ENCODE data around the gene AGRN.
"Not testable (repeated sequence)": the region's sequence is repeated elsewhere in the genome, so short reads cannot be mapped to it uniquely, and the experiment has no call there.

Gene AGRN

GRCh38 chr1:1005774-1006304, 14.1 kb upstream of the AGRN start:
- H3K4me3 ChIP-seq (ENCODE audit: low read length): no peak overlapping the region
- H3K4me1 ChIP-seq (ENCODE audit: control insufficient read depth, insufficient read depth, low read length): peaks cover 19% of the 10 kb centered on the region
- H3K27me3 ChIP-seq (ENCODE audit: control insufficient read depth, insufficient read depth, low read length): peaks cover 24% of the 10 kb centered on the region
- H3K4me2 ChIP-seq (ENCODE audit: low read length): no peak overlapping the region
- H3K9me3 ChIP-seq (replicated peaks; ENCODE audit: low read length): no peaks in the 10 kb centered on the region
- H3K36me3 ChIP-seq (ENCODE audit: insufficient read depth, low read length): no peaks in the 10 kb centered on the region
- no peak overlapping the region for H3K9ac ChIP-seq (ENCODE audit: low read depth, low read length)

- peaks cover 19% of the 10 kb centered on the region for H3K27me3 ChIP-seq (ENCODE audit: control insufficient read depth, insufficient read depth, low read length)
- H3K9me3 ChIP-seq (replicated peaks; ENCODE audit: low read length): no peaks in the 10 kb centered on the region
- H3K4me3 ChIP-seq (ENCODE audit: low read length): no peak overlapping the region
- H3K4me1 ChIP-seq (ENCODE audit: control insufficient read depth, insufficient read depth, low read length): peaks cover 15% of the 10 kb centered on the region
- H3K9ac ChIP-seq (ENCODE audit: low read depth, low read length): no peak overlapping the region
- no peaks in the 10 kb centered on the region for H3K36me3 ChIP-seq (ENCODE audit: insufficient read depth, low read length)
- no peak overlapping the region for H3K4me2 ChIP-seq (ENCODE audit: low read length)
Measured at GRCh38 chr1:1006305-1007159, 13.4 kb upstream of the AGRN start.

GRCh38 chr1:1010131-1010530, 9.8 kb upstream of the AGRN start:
- H3K4me1 ChIP-seq (ENCODE audit: control insufficient read depth, insufficient read depth, low read length): peaks cover 14% of the 10 kb centered on the region
- not testable (repeated sequence) for H3K9me3 ChIP-seq (replicated peaks; ENCODE audit: low read length); H3K27me3 ChIP-seq (ENCODE audit: control insufficient read depth, insufficient read depth, low read length)

GRCh38 chr1:1011396-1011949, 8.4 kb upstream of the AGRN start:
- peaks cover 10% of the 10 kb centered on the region for H3K4me1 ChIP-seq (ENCODE audit: control insufficient read depth, insufficient read depth, low read length)
- H3K4me2 ChIP-seq (ENCODE audit: low read length): no peak overlapping the region
- H3K9ac ChIP-seq (ENCODE audit: low read depth, low read length): no peak overlapping the region
- H3K36me3 ChIP-seq (ENCODE audit: insufficient read depth, low read length): no peaks in the 10 kb centered on the region
- no peak overlapping the region for H3K4me3 ChIP-seq (ENCODE audit: low read length)
- H3K9me3 ChIP-seq (replicated peaks; ENCODE audit: low read length): no peaks in the 10 kb centered on the region
- H3K27me3 ChIP-seq (ENCODE audit: control insufficient read depth, insufficient read depth, low read length): no peaks in the 10 kb centered on the region

More at GRCh38 chr1:1010131-1010530, 9.8 kb upstream of the AGRN start:
- not testable (repeated sequence) for H3K4me2 ChIP-seq (ENCODE audit: low read length); H3K9ac ChIP-seq (ENCODE audit: low read depth, low read length); H3K4me3 ChIP-seq (ENCODE audit: low read length); H3K36me3 ChIP-seq (ENCODE audit: insufficient read depth, low read length)

DNA sequence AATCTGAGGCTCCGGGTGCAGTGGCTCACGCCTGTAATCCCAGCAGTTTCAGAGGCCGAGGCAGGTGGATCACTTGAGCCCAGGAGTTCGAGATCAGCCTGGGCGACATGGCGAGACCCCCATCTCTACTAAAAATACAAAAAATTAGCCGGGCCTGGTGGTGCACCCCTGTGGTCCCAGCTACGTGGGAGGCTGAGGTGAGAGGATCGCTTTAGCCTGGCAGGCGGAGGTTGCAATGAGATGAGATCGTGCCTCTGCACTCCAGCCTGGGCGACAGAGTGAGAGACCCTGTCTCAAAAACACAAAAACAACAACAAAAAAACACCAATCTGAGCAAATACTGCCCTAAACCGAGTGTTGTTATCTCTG, 7.2 kb upstream of the AGRN start:
- peak overlapping the region; percentile 84 for H3K9ac ChIP-seq (ENCODE audit: low read depth, low read length)
- not testable (repeated sequence) for H3K9me3 ChIP-seq (replicated peaks; ENCODE audit: low read length)
- peak overlapping the region; percentile 95 for H3K4me3 ChIP-seq (ENCODE audit: low read length)

DNA sequence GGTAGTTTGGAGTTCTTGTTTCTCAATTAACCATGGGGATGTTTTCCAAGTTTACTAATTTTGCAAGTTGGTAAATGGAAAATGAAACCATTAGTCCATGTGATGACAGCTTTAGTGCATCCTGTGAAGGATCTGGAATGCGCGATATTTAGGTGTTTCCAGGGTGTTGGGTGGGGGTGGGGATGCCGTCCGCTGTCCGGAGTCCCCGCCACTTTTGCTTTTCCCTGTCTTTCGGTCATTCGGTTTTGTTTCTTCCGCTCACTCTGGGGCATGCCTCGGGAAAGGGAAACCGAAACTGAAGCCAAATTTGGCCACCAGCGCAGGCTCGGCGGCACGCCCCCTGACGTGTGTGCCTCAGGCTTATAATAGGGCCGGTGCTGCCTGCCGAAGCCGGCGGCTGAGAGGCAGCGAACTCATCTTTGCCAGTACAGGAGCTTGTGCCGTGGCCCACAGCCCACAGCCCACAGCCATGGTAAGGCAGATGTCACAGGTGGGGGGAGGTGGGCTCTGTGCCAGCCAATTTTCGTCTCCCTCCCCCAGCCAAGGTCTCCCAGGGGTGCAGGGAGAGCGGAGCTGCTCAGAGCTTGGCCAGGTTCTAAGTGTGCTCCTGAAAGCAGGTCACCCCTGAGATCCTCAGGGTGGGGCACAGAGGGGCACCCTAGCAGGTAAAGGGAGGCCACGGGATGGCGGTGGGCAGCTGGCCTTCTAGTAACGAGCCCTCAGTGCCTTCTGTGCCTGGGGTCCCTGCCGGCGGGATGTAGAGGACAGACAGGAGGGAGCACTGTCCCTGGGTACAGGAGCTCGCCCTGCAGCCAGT, 6.6 kb upstream of the AGRN start, which contains the start of gene ISG15:
Gene ISG15, plus strand, starts transcription at position 393 of the 817 bp plus-strand sequence. Its CDS starts 77 bp downstream, at position 470.
- peak within 1 kb of the TSS; percentile 89 for H3K4me2 ChIP-seq (ENCODE audit: low read length)
- no peaks in the 10 kb centered on the region for H3K9me3 ChIP-seq (replicated peaks; ENCODE audit: low read length)
- peaks cover 10% of the 10 kb centered on the region for H3K4me1 ChIP-seq (ENCODE audit: control insufficient read depth, insufficient read depth, low read length)
- no peaks in the 10 kb centered on the region for H3K27me3 ChIP-seq (ENCODE audit: control insufficient read depth, insufficient read depth, low read length)
- H3K4me3 ChIP-seq (ENCODE audit: low read length): peak within 1 kb of the TSS; percentile 95
- peak within 1 kb of the TSS; percentile 84 for H3K9ac ChIP-seq (ENCODE audit: low read depth, low read length)
- no peaks in the 10 kb centered on the region for H3K36me3 ChIP-seq (ENCODE audit: insufficient read depth, low read length)

More for the DNA sequence above, 7.2 kb upstream of the AGRN start:
- peak overlapping the region; percentile 89 for H3K4me2 ChIP-seq (ENCODE audit: low read length)
- H3K27me3 ChIP-seq (ENCODE audit: control insufficient read depth, insufficient read depth, low read length); H3K4me1 ChIP-seq (ENCODE audit: control insufficient read depth, insufficient read depth, low read length); H3K36me3 ChIP-seq (ENCODE audit: insufficient read depth, low read length): not testable (repeated sequence)

DNA sequence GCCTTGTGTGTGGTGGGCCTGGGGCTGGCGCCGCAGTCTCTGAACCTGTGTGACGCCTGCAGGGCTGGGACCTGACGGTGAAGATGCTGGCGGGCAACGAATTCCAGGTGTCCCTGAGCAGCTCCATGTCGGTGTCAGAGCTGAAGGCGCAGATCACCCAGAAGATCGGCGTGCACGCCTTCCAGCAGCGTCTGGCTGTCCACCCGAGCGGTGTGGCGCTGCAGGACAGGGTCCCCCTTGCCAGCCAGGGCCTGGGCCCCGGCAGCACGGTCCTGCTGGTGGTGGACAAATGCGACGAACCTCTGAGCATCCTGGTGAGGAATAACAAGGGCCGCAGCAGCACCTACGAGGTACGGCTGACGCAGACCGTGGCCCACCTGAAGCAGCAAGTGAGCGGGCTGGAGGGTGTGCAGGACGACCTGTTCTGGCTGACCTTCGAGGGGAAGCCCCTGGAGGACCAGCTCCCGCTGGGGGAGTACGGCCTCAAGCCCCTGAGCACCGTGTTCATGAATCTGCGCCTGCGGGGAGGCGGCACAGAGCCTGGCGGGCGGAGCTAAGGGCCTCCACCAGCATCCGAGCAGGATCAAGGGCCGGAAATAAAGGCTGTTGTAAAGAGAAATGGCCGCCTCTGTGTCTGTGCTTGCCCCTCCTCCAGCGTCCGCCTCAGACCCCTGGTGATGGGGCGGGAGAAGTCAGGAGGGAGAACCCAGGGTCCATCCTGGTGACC, 5.8 kb upstream of the AGRN start:
- Histone ChIP-seq H3K9me3 (replicated peaks; ENCODE audit: low read length) (no peaks in the 10 kb centered on the region), H3K4me1 (ENCODE audit: control insufficient read depth, insufficient read depth, low read length) (peaks cover 10% of the 10 kb centered on the region), H3K27me3 (ENCODE audit: control insufficient read depth, insufficient read depth, low read length) (no peaks in the 10 kb centered on the region), H3K36me3 (ENCODE audit: insufficient read depth, low read length) (no peaks in the 10 kb centered on the region), H3K9ac (ENCODE audit: low read depth, low read length) (peak overlapping the region; percentile 84), H3K4me3 (ENCODE audit: low read length) (peak overlapping the region; percentile 95), H3K4me2 (ENCODE audit: low read length) (peak overlapping the region; percentile 89)

DNA sequence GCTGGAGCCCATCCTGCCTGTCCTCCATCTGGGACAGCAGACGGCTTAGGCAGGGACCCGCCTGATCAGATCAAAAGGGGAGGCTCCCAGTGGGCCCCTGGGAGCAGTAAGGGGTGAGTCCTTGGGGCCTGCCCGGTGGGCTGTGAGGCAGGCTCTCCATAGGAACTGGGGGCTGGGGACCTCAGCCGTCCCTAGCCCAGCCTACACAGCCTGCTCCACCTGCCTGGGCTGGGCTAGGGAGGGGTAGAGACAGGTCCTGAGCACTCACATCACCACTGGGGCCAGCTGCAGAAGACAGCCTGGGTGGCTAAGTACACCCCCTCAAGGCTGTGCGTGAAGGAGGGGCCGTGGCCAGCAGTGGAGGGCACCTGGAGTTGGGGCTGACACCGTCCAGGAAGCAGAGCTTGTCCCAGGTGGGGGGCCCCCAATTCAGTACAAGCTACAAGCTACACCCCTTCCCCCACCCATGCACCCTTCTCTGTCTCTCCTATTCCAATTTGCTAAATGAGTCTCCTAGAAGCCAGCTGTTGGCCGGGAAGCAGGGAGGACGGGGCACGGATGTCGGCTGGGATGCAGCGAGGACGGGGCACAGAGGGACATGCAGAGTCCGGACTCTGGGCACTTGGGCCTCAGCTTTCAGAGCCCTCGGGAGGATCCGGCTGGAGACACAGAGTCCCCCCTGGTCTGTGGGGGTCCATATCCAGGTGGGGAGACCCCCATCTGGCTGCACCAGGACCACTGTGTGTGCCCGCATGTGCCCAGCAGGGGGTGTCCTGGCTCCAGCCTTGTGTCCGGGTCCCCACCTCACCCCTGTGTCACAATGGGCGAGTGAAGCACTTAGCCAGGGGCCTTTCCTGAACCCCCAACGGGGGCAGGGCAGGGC, 4.9 kb upstream of the AGRN start:
- no peak overlapping the region for H3K4me3 ChIP-seq (ENCODE audit: low read length)
- H3K36me3 ChIP-seq (ENCODE audit: insufficient read depth, low read length): no peaks in the 10 kb centered on the region
- H3K27me3 ChIP-seq (ENCODE audit: control insufficient read depth, insufficient read depth, low read length): no peaks in the 10 kb centered on the region
- H3K9me3 ChIP-seq (replicated peaks; ENCODE audit: low read length): no peaks in the 10 kb centered on the region
- H3K4me1 ChIP-seq (ENCODE audit: control insufficient read depth, insufficient read depth, low read length): peaks cover 10% of the 10 kb centered on the region
- H3K9ac ChIP-seq (ENCODE audit: low read depth, low read length): no peak overlapping the region
- no peak overlapping the region for H3K4me2 ChIP-seq (ENCODE audit: low read length)

DNA sequence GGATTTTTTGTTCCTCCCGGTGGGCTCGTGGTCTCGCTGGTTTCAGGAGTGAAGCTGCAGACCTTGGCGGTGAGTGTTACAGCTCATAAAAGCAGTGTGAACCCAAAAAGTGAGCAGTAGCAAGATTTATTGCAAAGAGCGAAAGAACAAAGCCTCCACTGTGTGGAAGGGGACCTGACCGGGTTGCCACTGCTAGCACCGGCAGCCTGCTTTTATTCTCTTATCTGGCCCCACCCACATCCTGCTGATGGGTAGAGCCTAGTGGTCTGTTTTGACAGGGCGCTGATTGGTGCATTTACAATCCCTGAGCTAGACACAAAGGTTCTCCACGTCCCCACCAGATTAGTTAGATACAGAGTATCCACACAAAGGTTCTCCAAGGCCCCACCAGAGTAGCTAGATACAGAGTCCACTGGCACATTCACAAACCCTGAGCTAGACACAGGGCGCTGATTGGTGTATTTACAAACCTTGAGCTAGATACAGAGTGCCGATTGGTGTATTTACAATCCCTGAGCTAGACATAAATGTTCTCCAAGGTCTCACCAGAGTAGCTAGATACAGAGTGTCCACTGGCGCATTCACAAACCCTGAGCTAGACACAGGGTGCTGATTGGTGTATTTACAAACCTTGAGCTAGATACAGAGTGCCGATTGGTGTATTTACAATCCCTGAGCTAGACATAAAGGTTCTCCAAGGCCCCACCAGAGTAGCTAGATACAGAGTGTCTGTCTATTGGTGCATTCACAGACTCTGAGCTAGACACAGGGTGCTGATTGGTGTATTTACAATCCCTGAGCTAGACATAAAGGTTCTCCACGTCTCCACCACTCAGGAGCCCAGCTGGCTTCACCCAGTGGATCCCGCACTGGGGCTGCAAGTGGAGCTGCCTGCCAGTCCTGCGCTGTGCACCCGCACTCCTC, 2.3 kb upstream of the AGRN start:
- H3K9me3 ChIP-seq (replicated peaks; ENCODE audit: low read length); H3K9ac ChIP-seq (ENCODE audit: low read depth, low read length); H3K27me3 ChIP-seq (ENCODE audit: control insufficient read depth, insufficient read depth, low read length); H3K4me3 ChIP-seq (ENCODE audit: low read length); H3K36me3 ChIP-seq (ENCODE audit: insufficient read depth, low read length); H3K4me2 ChIP-seq (ENCODE audit: low read length): not testable (repeated sequence)
- peaks cover 17% of the 10 kb centered on the region for H3K4me1 ChIP-seq (ENCODE audit: control insufficient read depth, insufficient read depth, low read length)

DNA sequence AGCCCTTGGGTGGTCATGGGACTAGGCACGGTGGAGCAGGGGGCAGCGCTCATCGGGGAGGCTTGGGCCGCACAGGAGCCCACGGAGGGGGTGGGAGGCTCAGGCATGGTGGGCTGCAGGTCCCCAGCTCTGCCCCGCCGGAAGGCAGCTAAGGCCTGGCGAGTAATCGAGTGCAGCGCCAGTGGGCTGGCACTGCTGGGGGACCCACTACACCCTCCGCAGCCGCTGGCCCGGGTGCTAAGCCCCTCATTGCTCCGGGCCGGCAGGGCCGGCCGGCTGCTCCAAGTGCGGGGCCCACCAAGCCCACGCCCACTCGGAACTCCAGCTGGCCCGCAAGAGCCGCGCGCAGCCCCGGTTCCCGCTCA, 1.6 kb upstream of the AGRN start:
- peaks cover 17% of the 10 kb centered on the region for H3K4me1 ChIP-seq (ENCODE audit: control insufficient read depth, insufficient read depth, low read length)
- H3K27me3 ChIP-seq (ENCODE audit: control insufficient read depth, insufficient read depth, low read length); H3K4me3 ChIP-seq (ENCODE audit: low read length); H3K9ac ChIP-seq (ENCODE audit: low read depth, low read length); H3K9me3 ChIP-seq (replicated peaks; ENCODE audit: low read length); H3K36me3 ChIP-seq (ENCODE audit: insufficient read depth, low read length); H3K4me2 ChIP-seq (ENCODE audit: low read length): not testable (repeated sequence)
